ENCODE data around the gene FIG4. TPM values are rescaled to one million over a fixed set of nuclear protein-coding genes. Genes with fewer than 3 reads are reported as not detected.

Gene FIG4
- polyA plus RNA-seq, 1 donor (not counting 4 experiments of a cell fraction or from before 2014, with no cell fraction given) = 12.8 TPM

- no peaks in the 10 kb centered on the region for H3K9me1 ChIP-seq (ENCODE audit: control insufficient read depth, extremely low read depth, insufficient read depth, low read length)
- no peaks in the 10 kb centered on the region for H3K79me2 ChIP-seq (ENCODE audit: control insufficient read depth, insufficient read depth, low read length)
- no peaks in the 10 kb centered on the region for H4K20me1 ChIP-seq (ENCODE audit: control insufficient read depth, extremely low read depth, insufficient read depth, low read length)
- FAIRE-seq (no peak), DNase-seq (ENCODE audit: low read depth, low spot score) (no peak)
- H3K4me3 ChIP-seq (ENCODE audit: control insufficient read depth in 2 of 3, extremely low read depth in 1 of 3, insufficient read depth in 2 of 3, low read depth in 1 of 3, low read length in 3 of 3) = no peak overlapping the region
- no peak overlapping the region for H3K27ac ChIP-seq (ENCODE audit: control insufficient read depth, insufficient read depth, low read length)
- H2AFZ ChIP-seq (ENCODE audit: control insufficient read depth, low read length) = no peak overlapping the region
- no peaks in the 10 kb centered on the region for H3K27me3 ChIP-seq (ENCODE audit: control insufficient read depth, extremely low read depth, insufficient read depth, low read length)
- H3K4me2 ChIP-seq (ENCODE audit: control insufficient read depth, extremely low read depth, insufficient read depth, low read depth, low read length) = no peak overlapping the region
- peaks cover 9% of the 10 kb centered on the region for H3K4me1 ChIP-seq (ENCODE audit: control insufficient read depth, extremely low read depth, insufficient read depth, low read length)
- TF ChIP-seq EZH2 (IDR thresholded peaks at IDR 0.05; ENCODE audit: low read length) = no peak
- TF ChIP-seq CTCF (optimal IDR thresholded peaks at IDR 0.05 in 1 of 3, IDR thresholded peaks at IDR 0.05 in 1 of 3, conservative IDR thresholded peaks at IDR 0.05 in 1 of 3; ENCODE audit: extremely low read depth in 1 of 3, insufficient read depth in 2 of 3, low read length in 3 of 3) = no peak
- H3K9ac ChIP-seq (ENCODE audit: control insufficient read depth, extremely low read depth, insufficient read depth, low read length) = no peak overlapping the region
- no peaks in the 10 kb centered on the region for H3K9me3 ChIP-seq (ENCODE audit: control insufficient read depth, low read depth, low read length)
- H3K36me3 ChIP-seq (ENCODE audit: control insufficient read depth in 2 of 2, extremely low read depth in 1 of 2, insufficient read depth in 2 of 2, low read length in 2 of 2) = no peaks in the 10 kb centered on the region
- dilution Hi-C loops (cut with MboI; ENCODE audit: extremely low pct_ligation_motif_present, low sequenced_read_pairs) = no loop called here
These were observed 56.1 kb downstream of the FIG4 start for GRCh38 chr6:109747221-109747620.

- dilution Hi-C loops (cut with MboI; ENCODE audit: extremely low pct_ligation_motif_present, low sequenced_read_pairs) = no loop called here
- H3K4me3 ChIP-seq (ENCODE audit: control insufficient read depth in 2 of 3, extremely low read depth in 1 of 3, insufficient read depth in 2 of 3, low read depth in 1 of 3, low read length in 3 of 3) = no peak overlapping the region
- no peaks in the 10 kb centered on the region for H3K9me3 ChIP-seq (ENCODE audit: control insufficient read depth, low read depth, low read length)
- peaks cover 2% of the 10 kb centered on the region for H3K9me1 ChIP-seq (ENCODE audit: control insufficient read depth, extremely low read depth, insufficient read depth, low read length)
- no peaks in the 10 kb centered on the region for H3K4me1 ChIP-seq (ENCODE audit: control insufficient read depth, extremely low read depth, insufficient read depth, low read length)
- H3K4me2 ChIP-seq (ENCODE audit: control insufficient read depth, extremely low read depth, insufficient read depth, low read depth, low read length) = no peak overlapping the region
- no peak overlapping the region for H2AFZ ChIP-seq (ENCODE audit: control insufficient read depth, low read length)
- no peak overlapping the region for H3K9ac ChIP-seq (ENCODE audit: control insufficient read depth, extremely low read depth, insufficient read depth, low read length)
- H3K36me3 ChIP-seq (ENCODE audit: control insufficient read depth in 2 of 2, extremely low read depth in 1 of 2, insufficient read depth in 2 of 2, low read length in 2 of 2) = no peaks in the 10 kb centered on the region
- FAIRE-seq (no peak), DNase-seq (ENCODE audit: low read depth, low spot score) (no peak)
- TF ChIP-seq CTCF (optimal IDR thresholded peaks at IDR 0.05 in 1 of 3, IDR thresholded peaks at IDR 0.05 in 1 of 3, conservative IDR thresholded peaks at IDR 0.05 in 1 of 3; ENCODE audit: extremely low read depth in 1 of 3, insufficient read depth in 2 of 3, low read length in 3 of 3) = no peak
- TF ChIP-seq EZH2 (IDR thresholded peaks at IDR 0.05; ENCODE audit: low read length) = no peak
- no peaks in the 10 kb centered on the region for H3K79me2 ChIP-seq (ENCODE audit: control insufficient read depth, insufficient read depth, low read length)
- no peak overlapping the region for H3K27ac ChIP-seq (ENCODE audit: control insufficient read depth, insufficient read depth, low read length)
- no peaks in the 10 kb centered on the region for H4K20me1 ChIP-seq (ENCODE audit: control insufficient read depth, extremely low read depth, insufficient read depth, low read length)
- no peaks in the 10 kb centered on the region for H3K27me3 ChIP-seq (ENCODE audit: control insufficient read depth, extremely low read depth, insufficient read depth, low read length)
These were observed 68.2 kb downstream of the FIG4 start for GRCh38 chr6:109759098-109759955.
